ENCODE results near the gene ATL3. TPM values are rescaled to one million over a fixed set of nuclear protein-coding genes. Genes with fewer than 3 reads are reported as not detected.
A peak's percentile ranks its signal among the peaks of the same experiment; 100 is the strongest.
"Not testable (repeated sequence)": the region's sequence is repeated elsewhere in the genome, so short reads cannot be mapped to it uniquely, and the experiment has no call there.

Gene ATL3
- total RNA-seq, 1 donor from 2014 or later, result 78.6 TPM

- DNase-seq, result no peak
- no peaks in the 10 kb centered on the region for H3K27me3 ChIP-seq
- TF ChIP-seq CTCF (IDR thresholded peaks at IDR 0.05), result no peak
- no peaks in the 10 kb centered on the region for H3K36me3 ChIP-seq
- H3K4me3 ChIP-seq, result no peak overlapping the region
- H3K9me3 ChIP-seq, result no peaks in the 10 kb centered on the region
- peaks cover 48% of the 10 kb centered on the region for H3K4me1 ChIP-seq
- ATAC-seq, result no peak
- intact Hi-C loops (cut with DNase I), result no loop called here
- no peak overlapping the region for H3K27ac ChIP-seq
These were observed 62.5 kb downstream of the ATL3 start for GRCh38 chr11:63608353-63609345.

GRCh38 chr11:63603180-63603518 lies 68.0 kb downstream of the ATL3 start:
- no peak for TF ChIP-seq CTCF (IDR thresholded peaks at IDR 0.05)
- Histone ChIP-seq H3K36me3 (no peaks in the 10 kb centered on the region), H3K4me3 (no peak overlapping the region), H3K9me3 (no peaks in the 10 kb centered on the region), H3K27ac (no peak overlapping the region), H3K27me3 (no peaks in the 10 kb centered on the region), H3K4me1 (peaks cover 4% of the 10 kb centered on the region)
- intact Hi-C loops (cut with DNase I), result no loop called here
- DNase-seq (no peak), ATAC-seq (peak; percentile 84)

- DNase-seq; H3K36me3 ChIP-seq; H3K27ac ChIP-seq; intact Hi-C loops (cut with DNase I); H3K4me3 ChIP-seq; H3K9me3 ChIP-seq; ATAC-seq; H3K4me1 ChIP-seq; H3K27me3 ChIP-seq: not testable (repeated sequence)
These were observed 68.6 kb downstream of the ATL3 start for GRCh38 chr11:63602290-63603179.

GRCh38 chr11:63599211-63600122 lies 71.7 kb downstream of the ATL3 start:
- H3K27me3 ChIP-seq, result no peaks in the 10 kb centered on the region
- intact Hi-C loops (cut with DNase I), result no loop called here
- H3K4me3 ChIP-seq, result no peak overlapping the region
- DNase-seq (no peak), ATAC-seq (no peak)
- no peak for TF ChIP-seq CTCF (IDR thresholded peaks at IDR 0.05)
- H3K36me3 ChIP-seq, result peaks cover 29% of the 10 kb centered on the region
- no peak overlapping the region for H3K27ac ChIP-seq
- H3K9me3 ChIP-seq, result no peaks in the 10 kb centered on the region
- H3K4me1 ChIP-seq, result peaks cover 4% of the 10 kb centered on the region

- Histone ChIP-seq H3K27me3 (no peaks in the 10 kb centered on the region), H3K27ac (no peak overlapping the region), H3K4me3 (no peak overlapping the region), H3K4me1 (peaks cover 4% of the 10 kb centered on the region), H3K36me3 (peaks cover 29% of the 10 kb centered on the region), H3K9me3 (no peaks in the 10 kb centered on the region)
- peak; percentile 20 for ATAC-seq
- intact Hi-C loops (cut with DNase I), result no loop called here
- no peak for DNase-seq
- TF ChIP-seq CTCF (IDR thresholded peaks at IDR 0.05), result no peak
These were observed 72.6 kb downstream of the ATL3 start for GRCh38 chr11:63598556-63598955.
